ENCODE results near the gene ATOSB. TPM values are rescaled to one million over a fixed set of nuclear protein-coding genes. Genes with fewer than 3 reads are reported as not detected.
A peak's percentile ranks its signal among the peaks of the same experiment; 100 is the strongest.

ATOSB gene
- total and polyA plus RNA-seq, 9 of the 15 experiments (the other 6 are each of a cell fraction or from before 2014, with no cell fraction given) = 0.45 to 8.0 (median 4.2) TPM

- TF ChIP-seq, protein P1, sequence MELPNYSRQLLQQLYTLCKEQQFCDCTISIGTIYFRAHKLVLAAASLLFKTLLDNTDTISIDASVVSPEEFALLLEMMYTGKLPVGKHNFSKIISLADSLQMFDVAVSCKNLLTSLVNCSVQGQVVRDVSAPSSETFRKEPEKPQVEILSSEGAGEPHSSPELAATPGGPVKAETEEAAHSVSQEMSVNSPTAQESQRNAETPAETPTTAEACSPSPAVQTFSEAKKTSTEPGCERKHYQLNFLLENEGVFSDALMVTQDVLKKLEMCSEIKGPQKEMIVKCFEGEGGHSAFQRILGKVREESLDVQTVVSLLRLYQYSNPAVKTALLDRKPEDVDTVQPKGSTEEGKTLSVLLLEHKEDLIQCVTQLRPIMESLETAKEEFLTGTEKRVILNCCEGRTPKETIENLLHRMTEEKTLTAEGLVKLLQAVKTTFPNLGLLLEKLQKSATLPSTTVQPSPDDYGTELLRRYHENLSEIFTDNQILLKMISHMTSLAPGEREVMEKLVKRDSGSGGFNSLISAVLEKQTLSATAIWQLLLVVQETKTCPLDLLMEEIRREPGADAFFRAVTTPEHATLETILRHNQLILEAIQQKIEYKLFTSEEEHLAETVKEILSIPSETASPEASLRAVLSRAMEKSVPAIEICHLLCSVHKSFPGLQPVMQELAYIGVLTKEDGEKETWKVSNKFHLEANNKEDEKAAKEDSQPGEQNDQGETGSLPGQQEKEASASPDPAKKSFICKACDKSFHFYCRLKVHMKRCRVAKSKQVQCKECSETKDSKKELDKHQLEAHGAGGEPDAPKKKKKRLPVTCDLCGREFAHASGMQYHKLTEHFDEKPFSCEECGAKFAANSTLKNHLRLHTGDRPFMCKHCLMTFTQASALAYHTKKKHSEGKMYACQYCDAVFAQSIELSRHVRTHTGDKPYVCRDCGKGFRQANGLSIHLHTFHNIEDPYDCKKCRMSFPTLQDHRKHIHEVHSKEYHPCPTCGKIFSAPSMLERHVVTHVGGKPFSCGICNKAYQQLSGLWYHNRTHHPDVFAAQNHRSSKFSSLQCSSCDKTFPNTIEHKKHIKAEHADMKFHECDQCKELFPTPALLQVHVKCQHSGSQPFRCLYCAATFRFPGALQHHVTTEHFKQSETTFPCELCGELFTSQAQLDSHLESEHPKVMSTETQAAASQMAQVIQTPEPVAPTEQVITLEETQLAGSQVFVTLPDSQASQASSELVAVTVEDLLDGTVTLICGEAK (IDR thresholded peaks at IDR 0.05) = no peak
- TF ChIP-seq, protein P1 (CRISPR knock-in tag; IDR thresholded peaks at IDR 0.05) = no peak
- no peak for TF ChIP-seq ZSCAN32 (CRISPR knock-in tag; IDR thresholded peaks at IDR 0.05)
- TF ChIP-seq NONO (IDR thresholded peaks at IDR 0.05; ENCODE audit: low read depth in 2 of 2, low read length in 1 of 2) = no peak
- no peak for TF ChIP-seq CBFB (CRISPR knock-in tag; IDR thresholded peaks at IDR 0.05)
- no peak for TF ChIP-seq TBP (optimal IDR thresholded peaks at IDR 0.05; ENCODE audit: low read depth, low read length)
- peak; percentile 92 for TF ChIP-seq SPI1 (IDR thresholded peaks at IDR 0.05; ENCODE audit: borderline replicate concordance, low read depth, low read length)
- no peak for TF ChIP-seq RBM39 (optimal IDR thresholded peaks at IDR 0.05; ENCODE audit: low read depth, low read length)
- no peak for TF ChIP-seq PHTF2 (CRISPR knock-in tag; IDR thresholded peaks at IDR 0.05)
- TF ChIP-seq ESRRA (IDR thresholded peaks at IDR 0.05; ENCODE audit: borderline replicate concordance, low read depth) = peak; percentile 52; the same call in 1 of the 2 replicates
- no peak for TF ChIP-seq ZNF766 (CRISPR knock-in tag; conservative IDR thresholded peaks at IDR 0.05)
- TF ChIP-seq MITF (IDR thresholded peaks at IDR 0.05) = no peak
- no peak for TF ChIP-seq SAFB (IDR thresholded peaks at IDR 0.05; ENCODE audit: borderline replicate concordance, low read depth, low read length)
- no peak for TF ChIP-seq ZNF282 (CRISPR knock-in tag; IDR thresholded peaks at IDR 0.05)
- TF ChIP-seq MAZ (CRISPR knock-in tag; conservative IDR thresholded peaks at IDR 0.05 in 1 of 2, IDR thresholded peaks at IDR 0.05 in 1 of 2) = peak; percentile 58 to 62; a peak in 2 of 4 replicates
- TF ChIP-seq GATA2 (CRISPR knock-in tag; IDR thresholded peaks at IDR 0.05) = peak; percentile 90
These were observed 6.6 kb downstream of the ATOSB start (continued) for GRCh38 chr9:35108946-35109575.
